Psoas muscle (tissue), 8 donors: Measurements from ENCODE around the gene CCDC192. TPM values are rescaled to one million over a fixed set of nuclear protein-coding genes. Genes with fewer than 3 reads are reported as not detected.
A peak's percentile ranks its signal among the peaks of the same experiment; 100 is the strongest.

Source experiments
- ATAC-seq, 4 donors: fragments of 200-7000 bp; cut with Tn5 transposase; one replicate each; pipeline ENCODE4 v1.9.1; 2020; ENCODE audit warnings: moderate library complexity in 3 of 4, mild to moderate bottlenecking in 2 of 4
- DNase-seq, 2 donors: peaks; one replicate each; pipeline ENCODE4 v3.0.0-alpha.2; 2020
- H3K27ac ChIP-seq: fragments of 200-600 bp; one replicate; pipeline ENCODE4 v1.8.0; 2022
- H3K27me3 ChIP-seq, 3 donors: fragments of 200-600 bp in 1 of 3; one replicate each; pipeline versions ENCODE4 v1.6.1 to v1.8.0; 2013 to 2022; ENCODE audit warnings: low read length in 2 of 3, mild to moderate bottlenecking in 2 of 3, moderate library complexity in 1 of 3; ENCODE audit not compliant: insufficient read depth in 3 of 3
- H3K36me3 ChIP-seq, 2 donors: fragments of 200-600 bp in 1 of 2; one replicate each; pipeline versions ENCODE4 v1.6.1 to v1.8.0; 2013 to 2022; ENCODE audit warnings: low read depth in 1 of 2, mild to moderate bottlenecking in 1 of 2, moderate library complexity in 1 of 2; ENCODE audit not compliant: insufficient read depth in 1 of 2
- H3K4me1 ChIP-seq: fragments of 200-600 bp; one replicate; pipeline ENCODE4 v1.8.0; 2022
- H3K4me3 ChIP-seq: fragments of 200-600 bp; one replicate; pipeline ENCODE4 v1.8.0; 2022; ENCODE audit warnings: mild to moderate bottlenecking
- H3K9me3 ChIP-seq: fragments of 200-600 bp; one replicate; pipeline ENCODE4 v1.8.0; 2022
- WGBS, 3 donors: extraction: QIAGEN DNeasy Blood & Tissue Kit; methylation state at CpG; one replicate each; pipeline versions ENCODE4 v1.1.6 to v1.1.7; 2013; 5-methylcytosine and 5-hydroxymethylcytosine counted together
- intact Hi-C, 2 donors: fragments of 100-400 bp; cut with DNase I; formaldehyde crosslinking; loops; one replicate each; pipeline versions ENCODE4 v1.11.0 to v1.14.2; 2022
- polyA plus RNA-seq, 3 donors: library from polyadenylated mRNA; stranded (reverse); fragments of 200-250 nt; gene quantifications; one replicate each; pipeline ENCODE4 v1.2.3, GENCODE V29; 2013
- total RNA-seq, 4 donors: library from RNA; stranded (reverse); fragmentation: NEBNext Ultra II Directional in 2 of 4; extraction: Animal tissue kit (Norgen Biotek cat#: 25700) in 2 of 4; gene quantifications; one replicate each; pipeline versions ENCODE4 v1.2.1 to v1.2.4, GENCODE V29; 2021 to 2023
- TF ChIP-seq, protein P1 (sequence below): fragments of 200-600 bp; IDR thresholded peaks from one replicate; pipeline ENCODE4 v1.8.0; 2022; ENCODE audit warnings: antibody characterized with exemption
- donor health status: healthy with polysubstance abuse.
- donor health status: DM: no; HTN: no; CAD: no; lungs with moderate emphysema.
- donor health status: Bipolar disorder and iron deficiency.
- donor health status: healthy.
- donor health status: DM: yes; HTN: yes; CAD: no.
- donor health status: DM: no; HTN: no; CAD: no.
- donor health status: DM: no; HTN: no; CAD: no.
- donor health status: DM: yes; HTN: yes; CAD: no.

The CCDC192 gene
- total and polyA plus RNA-seq, 7 donors, result 0.12 to 1.2 (median 0.19) TPM; not detected in 4

DNA sequence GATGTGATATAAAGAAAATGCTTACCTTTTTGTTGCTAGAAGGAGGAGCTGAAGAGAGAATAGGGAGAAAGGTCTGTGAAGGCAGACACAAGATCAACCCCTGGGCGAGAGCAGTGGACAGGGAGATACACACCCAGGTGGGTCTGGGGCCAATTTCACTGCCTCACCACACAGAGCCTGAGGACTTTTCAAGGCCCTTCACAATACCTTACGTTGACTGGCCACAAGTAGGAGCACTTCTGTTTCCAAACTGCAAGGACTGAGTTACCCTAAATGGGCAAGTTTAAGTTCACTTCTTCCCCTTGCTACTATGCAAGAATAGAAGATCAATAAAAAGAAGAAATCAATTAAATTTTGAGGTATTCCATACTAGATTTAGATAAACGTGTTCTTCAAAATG is 205.9 kb downstream of the CCDC192 start:
- no peak overlapping the region for H3K4me3 ChIP-seq
- H3K9me3 ChIP-seq, result no peaks in the 10 kb centered on the region
- 48 to 61% (median 54%) methylated on average over 3 of the region's 3 CpGs for WGBS, 3 donors
- H3K27me3 ChIP-seq, result no peaks in the 10 kb centered on the region
- intact Hi-C loops, result no loop called here
- no peak for DNase-seq
- H3K4me1 ChIP-seq, result no peaks in the 10 kb centered on the region
- TF ChIP-seq, protein P1, sequence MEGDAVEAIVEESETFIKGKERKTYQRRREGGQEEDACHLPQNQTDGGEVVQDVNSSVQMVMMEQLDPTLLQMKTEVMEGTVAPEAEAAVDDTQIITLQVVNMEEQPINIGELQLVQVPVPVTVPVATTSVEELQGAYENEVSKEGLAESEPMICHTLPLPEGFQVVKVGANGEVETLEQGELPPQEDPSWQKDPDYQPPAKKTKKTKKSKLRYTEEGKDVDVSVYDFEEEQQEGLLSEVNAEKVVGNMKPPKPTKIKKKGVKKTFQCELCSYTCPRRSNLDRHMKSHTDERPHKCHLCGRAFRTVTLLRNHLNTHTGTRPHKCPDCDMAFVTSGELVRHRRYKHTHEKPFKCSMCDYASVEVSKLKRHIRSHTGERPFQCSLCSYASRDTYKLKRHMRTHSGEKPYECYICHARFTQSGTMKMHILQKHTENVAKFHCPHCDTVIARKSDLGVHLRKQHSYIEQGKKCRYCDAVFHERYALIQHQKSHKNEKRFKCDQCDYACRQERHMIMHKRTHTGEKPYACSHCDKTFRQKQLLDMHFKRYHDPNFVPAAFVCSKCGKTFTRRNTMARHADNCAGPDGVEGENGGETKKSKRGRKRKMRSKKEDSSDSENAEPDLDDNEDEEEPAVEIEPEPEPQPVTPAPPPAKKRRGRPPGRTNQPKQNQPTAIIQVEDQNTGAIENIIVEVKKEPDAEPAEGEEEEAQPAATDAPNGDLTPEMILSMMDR, result peak; percentile 33
- ATAC-seq, result peak in 3 of 4 donors; percentile 42 to 49 (median 46)
- H3K27ac ChIP-seq, result no peak overlapping the region
- no peaks in the 10 kb centered on the region for H3K36me3 ChIP-seq

DNA sequence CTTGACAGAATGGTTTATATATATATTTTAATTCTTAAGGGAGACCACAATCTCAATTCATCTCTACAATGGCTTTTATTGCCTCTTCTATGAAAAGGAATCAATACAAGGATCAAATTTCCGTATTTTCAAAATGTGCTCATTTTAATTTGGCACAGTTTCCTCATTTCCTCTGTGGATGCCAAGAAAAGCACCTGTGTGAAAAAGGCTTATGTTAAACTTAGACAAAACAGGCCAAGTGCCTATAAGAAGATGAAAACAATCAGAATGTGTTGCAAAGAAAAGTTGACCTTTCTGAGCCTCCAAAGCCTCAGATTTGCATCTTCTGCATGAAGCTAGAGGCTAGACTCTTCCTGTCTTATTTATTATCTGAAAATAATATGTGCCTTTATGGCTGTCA is 206.6 kb downstream of the CCDC192 start:
- Histone ChIP-seq H3K4me3 (no peak overlapping the region), H3K4me1 (no peaks in the 10 kb centered on the region), H3K36me3 (no peaks in the 10 kb centered on the region), H3K27me3 (no peaks in the 10 kb centered on the region), H3K9me3 (no peaks in the 10 kb centered on the region), H3K27ac (no peak overlapping the region)
- 43 to 53% (median 50%) methylated on average over 1 of the region's 1 CpG for WGBS, 3 donors
- no peak for ATAC-seq
- intact Hi-C loops, result no loop called here
- no peak for DNase-seq
- TF ChIP-seq, protein P1, result no peak

DNA sequence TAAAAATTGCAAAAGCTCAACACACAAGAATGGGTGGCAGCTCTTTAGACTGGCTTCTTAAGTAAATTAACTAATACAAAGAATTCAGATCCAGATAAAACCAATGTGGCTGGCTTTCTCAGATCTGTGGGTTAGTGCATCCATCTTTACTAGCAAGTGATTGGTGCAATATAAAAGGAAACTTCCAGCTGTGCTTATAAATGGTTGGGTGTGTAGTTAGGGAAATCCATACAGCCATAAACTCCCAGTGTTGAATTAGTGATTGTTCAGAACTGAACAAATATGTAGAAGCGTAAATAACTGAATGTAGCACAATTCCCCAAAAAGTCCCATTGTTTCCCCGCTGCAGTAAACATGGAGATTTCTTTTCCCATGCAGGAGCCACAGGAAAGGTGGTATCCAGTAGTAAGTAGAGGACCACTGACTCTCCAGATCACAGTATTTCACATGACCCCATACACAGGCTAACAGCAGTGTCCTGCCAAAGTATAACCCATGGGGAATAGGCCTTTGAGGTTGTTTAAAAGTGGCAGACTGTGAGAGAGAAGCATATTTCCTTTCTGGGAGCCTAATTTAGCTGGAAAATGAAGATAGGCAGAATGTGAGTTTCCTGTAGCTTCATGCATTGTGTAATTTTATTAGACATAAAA is 207.2 kb downstream of the CCDC192 start:
- H3K27me3 ChIP-seq, result no peaks in the 10 kb centered on the region
- 85 to 96% (median 88%) methylated on average over 2 of the region's 2 CpGs for WGBS, 3 donors
- no peaks in the 10 kb centered on the region for H3K4me1 ChIP-seq
- DNase-seq, result no peak
- intact Hi-C loops, result no loop called here
- no peaks in the 10 kb centered on the region for H3K9me3 ChIP-seq
- H3K36me3 ChIP-seq, result no peaks in the 10 kb centered on the region
- H3K4me3 ChIP-seq, result no peak overlapping the region
- TF ChIP-seq, protein P1, result no peak
- ATAC-seq, result no peak
- no peak overlapping the region for H3K27ac ChIP-seq

DNA sequence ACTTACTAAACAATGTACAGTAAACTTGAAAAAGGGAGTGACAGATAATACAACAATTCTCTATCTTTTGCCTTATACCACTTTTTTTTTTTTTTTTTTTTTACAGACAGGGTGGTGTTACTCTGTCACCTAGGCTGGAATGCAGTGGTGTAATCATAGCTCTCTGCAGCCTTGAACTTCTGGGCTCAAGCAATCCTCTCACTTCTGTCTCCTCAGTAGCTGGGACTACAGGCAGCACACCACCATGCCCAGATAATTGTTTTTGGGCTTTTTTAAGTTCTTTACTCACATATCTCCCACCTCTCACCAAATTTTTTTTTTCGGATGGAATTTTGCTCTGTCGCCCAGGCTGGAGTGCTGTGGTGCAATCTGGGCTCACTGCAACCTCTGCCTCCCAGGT is 208.4 kb downstream of the CCDC192 start:
- WGBS, 3 donors, result 98 to 100% (median 99%) methylated on average over 2 of the region's 2 CpGs
- Histone ChIP-seq H3K27me3 (no peaks in the 10 kb centered on the region), H3K4me1 (no peaks in the 10 kb centered on the region), H3K36me3 (no peaks in the 10 kb centered on the region), H3K4me3 (no peak overlapping the region), H3K27ac (no peak overlapping the region), H3K9me3 (no peaks in the 10 kb centered on the region)
- TF ChIP-seq, protein P1, result no peak
- ATAC-seq (no peak), DNase-seq (no peak)
- intact Hi-C loops, result no loop called here

DNA sequence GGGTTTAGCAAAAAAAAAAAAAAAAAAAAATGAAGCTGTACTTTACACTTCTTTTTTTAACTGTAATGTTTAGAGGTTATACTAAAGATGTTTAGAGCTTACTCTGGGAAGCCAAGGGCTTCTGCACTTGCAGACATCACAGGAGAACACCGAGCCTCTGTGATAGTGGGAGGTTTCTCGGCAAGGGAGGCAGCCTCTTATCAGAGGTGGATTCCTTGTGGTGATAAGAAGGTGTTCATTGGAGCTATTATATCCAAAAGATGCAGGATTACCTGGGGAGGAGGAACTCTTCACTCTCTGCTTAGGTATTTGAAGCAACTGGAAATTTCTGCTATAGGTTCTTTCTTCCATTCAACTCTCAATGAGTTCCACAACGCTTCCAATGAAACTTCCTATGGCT is 209.2 kb downstream of the CCDC192 start:
- Histone ChIP-seq H3K27ac (no peak overlapping the region), H3K9me3 (no peaks in the 10 kb centered on the region), H3K27me3 (no peaks in the 10 kb centered on the region), H3K4me3 (no peak overlapping the region), H3K36me3 (no peaks in the 10 kb centered on the region), H3K4me1 (no peaks in the 10 kb centered on the region)
- ATAC-seq, result no peak
- TF ChIP-seq, protein P1, result no peak
- no peak for DNase-seq
- whole genome bisulfite sequencing, 3 donors, result 97 to 99% (median 98%) methylated on average over 3 of the region's 3 CpGs
- intact Hi-C loops, result no loop called here
